Body of pancreas (tissue), 4 donors: ENCODE results near the gene CDS2.

ENCODE experiments used
- CTCF ChIP-seq, 7 experiments: fragments of 450-650 bp in 4 of 7; fragments of 200-600 bp in 3 of 7; sonication (generic) in 3 of 7; IDR thresholded peaks; one replicate each; pipeline ENCODE4 v1.5.1; 2016 to 2019; ENCODE audit warnings: antibody characterized with exemption in 7 of 7
- POLR2A ChIP-seq, 3 donors: fragments of 450-650 bp; IDR thresholded peaks; one replicate each; pipeline ENCODE4 v1.6.1; 2016; ENCODE audit warnings: antibody characterized with exemption in 3 of 3, mild to moderate bottlenecking in 2 of 3

- TF ChIP-seq CTCF (IDR thresholded peaks at IDR 0.05): no peak
- TF ChIP-seq POLR2A (IDR thresholded peaks at IDR 0.05): no peak
These were observed 8.7 kb downstream of the CDS2 start for GRCh38 chr20:5135363-5136012.
